B cell (primary cell): Measurements from ENCODE around the gene INSRR. TPM values are rescaled to one million over a fixed set of nuclear protein-coding genes. Genes with fewer than 3 reads are reported as not detected.

Source experiments
- ATAC-seq: fragments of 200-7000 bp; cut with Tn5 transposase; one replicate; pipeline ENCODE4 v1.10.0; 2021; ENCODE audit warnings: low read depth, mild to moderate bottlenecking, moderate number of reproducible peaks, moderate library complexity
- CTCF ChIA-PET: fragments of 350-600 bp; sonication (Branson Sonifier 250); formaldehyde crosslinking; loops from one replicate; lab custom pipeline; 2021; ENCODE audit warnings: antibody characterized with exemption, inconsistent platforms; lab: Charles Lee
- POLR2A ChIA-PET: fragments of 350-600 bp; sonication (Branson Sonifier 250); formaldehyde crosslinking; loops from one replicate; lab custom pipeline; 2021; ENCODE audit warnings: antibody characterized with exemption; lab: Charles Lee
- DNase-seq: peaks from one replicate; pipeline ENCODE4 v3.0.0; 2013
- H2AFZ ChIP-seq: 2 replicates; pipeline ENCODE4 v1.6.1; 2012; ENCODE audit warnings: mild to moderate bottlenecking, low read depth, low read length; ENCODE audit not compliant: insufficient read depth, poor library complexity, severe bottlenecking
- H3K27ac ChIP-seq, 2 donors: 1 replicate in 1 of 2; 2 replicates in 1 of 2; pipeline ENCODE4 v1.5.1; 2012 to 2013; ENCODE audit warnings: low read length in 2 of 2, mild to moderate bottlenecking in 2 of 2, moderate library complexity in 1 of 2
- H3K27me3 ChIP-seq, 4 experiments: fragments of 200-600 bp in 1 of 4; sonication (generic) in 1 of 4; replicated peaks in 1 of 4; 1 replicate in 2 of 4; 2 replicates in 2 of 4; pipeline versions ENCODE4 v1.6.1 to v1.7.0; 2013 to 2016; ENCODE audit warnings: low read length in 3 of 4, mild to moderate bottlenecking in 2 of 4, mixed read lengths in 1 of 4, moderate library complexity in 1 of 4; ENCODE audit not compliant: insufficient read depth in 4 of 4, control insufficient read depth in 3 of 4; ENCODE audit errors: control extremely low read depth in 1 of 4
- H3K36me3 ChIP-seq, 2 experiments: replicated peaks in 1 of 2; 1 replicate in 1 of 2; 2 replicates in 1 of 2; pipeline versions ENCODE4 v1.6.1 to v1.7.1; 2013; ENCODE audit warnings: low read length in 1 of 2; ENCODE audit not compliant: insufficient read depth in 2 of 2, control insufficient read depth in 1 of 2; ENCODE audit errors: control extremely low read depth in 1 of 2, extremely low read depth in 1 of 2
- H3K4me1 ChIP-seq, 2 donors: fragments of 200-600 bp in 1 of 2; sonication (generic) in 1 of 2; 1 replicate in 1 of 2; 2 replicates in 1 of 2; pipeline versions ENCODE4 v1.5.1 to v1.6.1; 2013 to 2017; ENCODE audit warnings: low read length in 2 of 2; ENCODE audit not compliant: control insufficient read depth in 2 of 2, insufficient read depth in 2 of 2
- H3K4me2 ChIP-seq: replicated peaks from 2 replicates; pipeline ENCODE3; 2012; ENCODE audit warnings: mild to moderate bottlenecking, low read depth, low read length; ENCODE audit not compliant: poor library complexity, severe bottlenecking
- H3K4me3 ChIP-seq, 5 experiments: fragments of 200-600 bp in 1 of 5; sonication (generic) in 1 of 5; 1 replicate in 3 of 5; 2 replicates in 2 of 5; pipeline versions ENCODE4 v1.5.1 to v1.7.0; 2011 to 2016; ENCODE audit warnings: low read length in 4 of 5, mild to moderate bottlenecking in 4 of 5, low read depth in 2 of 5, control low read depth in 1 of 5, moderate library complexity in 1 of 5; ENCODE audit not compliant: insufficient read depth in 1 of 5; ENCODE audit errors: control extremely low read depth in 1 of 5, extremely low read depth in 1 of 5
- H3K79me2 ChIP-seq: fragments of 200-600 bp; sonication (generic); one replicate; pipeline ENCODE4 v1.6.0; 2016; ENCODE audit warnings: low read length; ENCODE audit not compliant: control insufficient read depth, insufficient read depth
- H3K9ac ChIP-seq: fragments of 200-600 bp; sonication (generic); 2 replicates; pipeline ENCODE4 v1.6.1; 2017; ENCODE audit warnings: mild to moderate bottlenecking, low read length, moderate library complexity
- H3K9me3 ChIP-seq, 3 donors: one replicate each; pipeline versions ENCODE4 v1.6.1 to v1.7.1; 2013; ENCODE audit warnings: low read length in 2 of 3; ENCODE audit not compliant: control insufficient read depth in 2 of 3, insufficient read depth in 1 of 3; ENCODE audit errors: control extremely low read depth in 1 of 3
- H4K20me1 ChIP-seq: 2 replicates; pipeline ENCODE4 v1.6.0; 2012; ENCODE audit warnings: mild to moderate bottlenecking, low read length; ENCODE audit not compliant: insufficient read depth, control insufficient read depth, poor library complexity, severe bottlenecking
- H3K27ac Mint-ChIP-seq: one replicate; pipeline ENCODE4 v1.8.0; 2021; ENCODE audit warnings: mixed read lengths
- H3K27me3 Mint-ChIP-seq: one replicate; pipeline ENCODE4 v1.8.0; 2021; ENCODE audit warnings: mixed read lengths
- H3K4me1 Mint-ChIP-seq: one replicate; pipeline ENCODE4 v1.8.0; 2021; ENCODE audit warnings: mixed read lengths
- H3K4me3 Mint-ChIP-seq: one replicate; pipeline ENCODE4 v1.8.0; 2021; ENCODE audit warnings: mixed read lengths
- H3K9me3 Mint-ChIP-seq: one replicate; pipeline ENCODE4 v1.8.0; 2022; ENCODE audit warnings: mixed read lengths; ENCODE audit not compliant: insufficient read depth
- EZH2 ChIP-seq: IDR thresholded peaks from 2 replicates; pipeline ENCODE4 v1.6.1; 2012; ENCODE audit warnings: borderline replicate concordance, low read depth, mild to moderate bottlenecking, moderate library complexity, low read length; ENCODE audit not compliant: insufficient read depth, poor library complexity, severe bottlenecking
- WGBS: methylation state at CpG from one replicate; pipeline ENCODE4 v1.1.5; 2013; ENCODE audit warnings: missing lambda C conversion rate; ENCODE audit not compliant: insufficient coverage; 5-methylcytosine and 5-hydroxymethylcytosine counted together
- intact Hi-C: fragments of 100-400 bp; cut with micrococcal nuclease; formaldehyde crosslinking; loops from one replicate; pipeline ENCODE4 v1.10.0; 2022
- polyA plus RNA-seq: library from polyadenylated mRNA; depleted of rRNA; stranded (reverse); fragments of >200 nt; gene quantifications from 2 replicates; pipeline ENCODE4 v1.2.3, GENCODE V29; 2012
- total RNA-seq, 2 donors: library from RNA; stranded (reverse); fragments of 120-200 nt in 1 of 2; gene quantifications; 1 replicate in 1 of 2; 2 replicates in 1 of 2; pipeline versions ENCODE4 v1.2.3 to v1.2.4, GENCODE V29; 2013 to 2022
- TF ChIP-seq, protein P1 (sequence below): fragments of 200-600 bp; IDR thresholded peaks from one replicate; pipeline ENCODE4 v1.8.0; 2022; ENCODE audit warnings: antibody characterized with exemption, mild to moderate bottlenecking

INSRR gene
- total and polyA plus RNA-seq, 2 donors (not counting 1 experiment from before 2014, with no cell fraction given): not detected

GRCh38 chr1:156905176-156905575 lies 46.3 kb upstream of the INSRR start:
- Histone ChIP-seq H3K4me3 (no peak overlapping the region), H3K4me2 (no peak overlapping the region), H3K36me3 (no peaks in the 10 kb centered on the region), H3K9ac (no peak overlapping the region), H3K4me1 (no peaks in the 10 kb centered on the region), H2AFZ (no peak overlapping the region), H3K79me2 (no peaks in the 10 kb centered on the region), H4K20me1 (no peaks in the 10 kb centered on the region), H3K9me3 (peaks cover 0 to 11% (median 0%) of the 10 kb centered on the region in 3 donors), H3K27ac (no peak overlapping the region), H3K27me3 (peaks cover 0 to 23% (median 1%) of the 10 kb centered on the region in 4 experiments)
- no peak for TF ChIP-seq EZH2
- TF ChIP-seq, protein P1, sequence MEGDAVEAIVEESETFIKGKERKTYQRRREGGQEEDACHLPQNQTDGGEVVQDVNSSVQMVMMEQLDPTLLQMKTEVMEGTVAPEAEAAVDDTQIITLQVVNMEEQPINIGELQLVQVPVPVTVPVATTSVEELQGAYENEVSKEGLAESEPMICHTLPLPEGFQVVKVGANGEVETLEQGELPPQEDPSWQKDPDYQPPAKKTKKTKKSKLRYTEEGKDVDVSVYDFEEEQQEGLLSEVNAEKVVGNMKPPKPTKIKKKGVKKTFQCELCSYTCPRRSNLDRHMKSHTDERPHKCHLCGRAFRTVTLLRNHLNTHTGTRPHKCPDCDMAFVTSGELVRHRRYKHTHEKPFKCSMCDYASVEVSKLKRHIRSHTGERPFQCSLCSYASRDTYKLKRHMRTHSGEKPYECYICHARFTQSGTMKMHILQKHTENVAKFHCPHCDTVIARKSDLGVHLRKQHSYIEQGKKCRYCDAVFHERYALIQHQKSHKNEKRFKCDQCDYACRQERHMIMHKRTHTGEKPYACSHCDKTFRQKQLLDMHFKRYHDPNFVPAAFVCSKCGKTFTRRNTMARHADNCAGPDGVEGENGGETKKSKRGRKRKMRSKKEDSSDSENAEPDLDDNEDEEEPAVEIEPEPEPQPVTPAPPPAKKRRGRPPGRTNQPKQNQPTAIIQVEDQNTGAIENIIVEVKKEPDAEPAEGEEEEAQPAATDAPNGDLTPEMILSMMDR: no peak
- 89% methylated on average over 13 of the region's 16 CpGs for WGBS
- no peak overlapping the region for H3K27ac Mint-ChIP-seq
- ATAC-seq: no peak
- CTCF ChIA-PET: no interaction called here
- peaks cover 26% of the 10 kb centered on the region for H3K27me3 Mint-ChIP-seq
- H3K4me1 Mint-ChIP-seq: peaks cover 2% of the 10 kb centered on the region
- no peaks in the 10 kb centered on the region for H3K9me3 Mint-ChIP-seq
- intact Hi-C loops: no loop called here
- H3K4me3 Mint-ChIP-seq: no peak overlapping the region
- DNase-seq: no peak
- POLR2A ChIA-PET: no interaction called here

DNA sequence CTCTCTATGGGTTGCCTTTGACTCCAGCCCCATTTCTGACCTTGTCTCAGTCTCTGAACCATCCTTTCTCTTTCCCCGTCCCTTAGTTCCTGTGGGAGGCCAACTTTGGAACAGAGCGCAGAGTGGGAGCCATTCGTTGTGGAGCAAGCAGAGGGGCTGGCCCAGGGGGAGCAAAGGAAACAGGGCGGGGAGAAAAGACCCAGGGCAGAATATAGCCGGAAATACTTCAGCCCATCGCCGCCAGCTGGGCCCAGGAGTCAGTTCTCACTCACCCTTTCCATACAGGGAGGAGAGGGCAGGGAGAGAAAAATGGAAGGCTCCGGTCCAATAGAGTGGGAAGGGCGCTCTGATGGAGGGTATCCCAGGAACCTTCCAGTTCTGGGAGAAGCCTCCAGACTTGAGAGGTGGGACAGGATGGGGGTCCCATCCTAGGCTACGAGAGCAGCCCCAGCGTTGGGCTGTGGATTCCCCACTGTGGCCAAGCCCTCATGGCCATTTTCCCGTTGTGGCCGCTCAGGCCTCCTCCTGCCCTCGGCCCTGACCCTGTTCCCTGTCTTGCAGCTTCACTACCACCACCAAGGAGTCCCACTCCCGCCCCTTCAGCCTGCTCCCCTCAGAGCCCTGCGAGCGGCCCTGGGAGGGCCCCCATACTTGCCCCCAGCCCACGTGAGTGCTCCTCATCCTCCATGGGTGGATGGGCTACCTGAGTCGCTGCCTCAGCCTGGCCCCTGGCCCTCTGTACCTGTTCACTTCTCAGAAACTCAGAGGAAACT lies 45.5 kb upstream of the INSRR start:
- Histone ChIP-seq H3K27ac (no peak overlapping the region), H4K20me1 (no peaks in the 10 kb centered on the region), H3K9ac (no peak overlapping the region), H3K27me3 (peaks cover 0 to 21% (median 1%) of the 10 kb centered on the region in 4 experiments), H3K4me1 (no peaks in the 10 kb centered on the region), H3K36me3 (no peaks in the 10 kb centered on the region), H3K79me2 (no peaks in the 10 kb centered on the region), H3K4me3 (no peak overlapping the region), H2AFZ (no peak overlapping the region), H3K4me2 (no peak overlapping the region), H3K9me3 (peaks cover 0 to 8% (median 0%) of the 10 kb centered on the region in 3 donors)
- no peak for ATAC-seq
- Mint-ChIP-seq H3K4me3 (no peak overlapping the region), H3K27ac (no peak overlapping the region), H3K27me3 (peaks cover 27% of the 10 kb centered on the region), H3K4me1 (peaks cover 2% of the 10 kb centered on the region), H3K9me3 (no peaks in the 10 kb centered on the region)
- ChIA-PET POLR2A (interaction anchor here (0.5 kb wide), 1 partner anchor 1588 kb away, joined by 3 read pairs; no protein-coding TSS in a partner anchor), CTCF (no interaction called here)
- TF ChIP-seq, protein P1: no peak
- no peak for TF ChIP-seq EZH2
- WGBS: 85% methylated on average over 14 of the region's 19 CpGs
- DNase-seq: no peak
- intact Hi-C loops: no loop called here
